Inflammatory macrophage (primary cell): ENCODE measurements around the gene RNLS.

Source experiments
- DNase-seq, 2 donors: peaks; one replicate each; pipeline ENCODE4 v3.0.0-alpha.2; 2020 to 2022

RNLS gene

DNA sequence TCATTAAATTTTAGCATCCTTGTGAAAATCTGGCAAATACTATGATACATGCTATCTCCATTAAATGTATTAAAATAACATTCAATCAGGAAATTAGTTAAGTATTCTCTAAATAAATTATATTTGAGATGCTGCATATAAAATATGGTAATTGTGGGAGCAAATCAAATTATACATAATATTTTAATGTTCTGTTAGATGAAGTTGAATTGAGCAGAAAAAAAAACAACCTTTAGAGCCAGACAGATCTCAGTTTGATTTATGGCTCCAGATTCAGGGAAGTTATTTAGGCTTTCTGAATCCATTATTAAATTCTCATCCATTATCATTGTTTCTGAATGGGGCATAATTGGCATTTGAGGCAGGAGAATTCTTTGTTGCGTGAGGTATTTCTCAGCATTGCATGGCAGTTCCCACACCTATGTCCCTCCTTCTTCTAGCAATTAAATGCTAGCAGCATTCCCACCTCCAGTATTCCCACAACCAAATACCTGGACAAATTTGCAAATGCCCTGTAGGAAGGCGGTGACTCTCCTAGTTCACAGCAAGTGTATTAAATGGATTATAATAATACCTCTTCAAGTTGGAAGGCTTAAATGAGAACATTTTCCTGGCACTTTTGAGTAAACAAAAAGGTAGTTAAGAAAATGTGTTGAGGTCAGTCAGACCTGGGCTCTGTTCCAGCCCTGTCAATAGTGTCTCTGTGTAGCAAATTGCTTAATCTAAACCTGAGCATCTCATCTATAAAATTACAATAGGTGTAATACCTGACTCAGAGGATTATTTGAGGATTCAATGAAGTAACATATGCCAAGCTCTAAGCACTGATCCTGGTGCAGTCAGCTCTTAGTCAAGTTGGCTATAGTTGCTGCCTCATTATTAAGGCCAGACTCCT, 108.9 kb downstream of the RNLS start:
- DNase-seq = no peak

DNA sequence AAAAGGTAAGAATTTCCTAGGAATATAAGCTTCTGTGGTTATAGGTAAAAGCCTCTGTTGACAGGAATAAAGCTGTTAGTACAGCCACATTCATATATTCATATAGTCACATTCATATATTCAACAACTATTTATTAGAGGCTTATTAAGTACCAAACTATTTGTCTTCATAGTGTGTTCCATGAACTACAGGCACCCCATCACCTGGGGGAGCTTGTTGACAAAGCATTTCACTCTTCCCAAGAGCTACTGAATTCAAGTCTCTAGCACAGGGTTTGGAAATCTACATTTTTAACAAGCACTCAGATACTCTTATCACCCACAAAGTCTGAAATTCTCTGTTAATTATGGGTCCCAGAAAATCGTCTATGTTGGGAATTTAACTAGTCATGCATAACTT, 110.6 kb downstream of the RNLS start:
- DNase-seq = no peak

DNA sequence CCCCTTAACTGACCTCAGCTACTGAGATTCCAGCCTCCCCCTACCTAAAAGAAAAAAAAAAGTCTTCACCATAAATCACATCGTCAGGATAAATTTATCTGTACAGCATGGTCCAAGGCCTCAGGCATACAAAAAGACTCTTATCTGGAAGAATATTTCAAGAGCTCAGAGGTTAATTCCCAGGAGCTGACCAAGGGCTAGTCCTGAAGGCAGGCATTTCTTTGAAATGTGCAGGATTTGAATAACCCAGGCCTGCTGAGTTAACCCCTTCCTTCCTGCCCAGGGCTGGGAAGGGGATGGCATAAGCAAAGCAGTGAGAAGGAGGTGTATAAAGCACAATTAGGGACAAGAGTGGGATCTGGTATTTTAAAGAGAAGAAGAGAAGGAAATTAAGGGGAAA, 111.2 kb downstream of the RNLS start:
- DNase-seq = no peak

DNA sequence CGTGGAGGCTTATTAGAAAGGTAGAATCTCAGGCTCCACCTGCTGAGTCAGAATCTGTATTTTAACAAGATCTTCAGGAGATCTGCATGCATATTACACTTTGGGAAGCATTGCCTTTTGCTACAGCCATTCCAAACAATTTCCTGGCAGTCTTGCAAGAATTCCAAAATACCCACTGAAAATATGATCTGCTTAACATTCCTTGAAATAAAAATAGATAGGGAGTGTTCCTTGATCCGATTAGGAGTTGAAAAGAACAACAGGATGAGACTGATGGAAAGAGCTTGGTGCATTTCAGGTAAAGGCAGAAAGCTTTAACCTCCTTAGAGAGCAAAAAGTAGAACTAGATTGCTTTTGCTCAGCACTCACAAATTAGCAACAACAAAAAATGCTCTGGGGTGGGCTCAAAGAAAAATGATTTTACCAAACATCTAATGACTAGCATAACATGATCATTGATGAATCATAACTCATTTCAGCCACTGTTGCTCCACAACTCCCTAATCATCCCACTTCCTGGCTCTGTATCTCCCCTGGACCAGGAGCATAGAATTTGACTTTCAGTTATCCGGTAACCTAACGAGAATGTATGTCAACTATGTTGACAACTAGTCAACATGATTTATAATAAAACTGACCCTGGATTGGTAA, 115.2 kb downstream of the RNLS start:
- DNase-seq = no peak

DNA sequence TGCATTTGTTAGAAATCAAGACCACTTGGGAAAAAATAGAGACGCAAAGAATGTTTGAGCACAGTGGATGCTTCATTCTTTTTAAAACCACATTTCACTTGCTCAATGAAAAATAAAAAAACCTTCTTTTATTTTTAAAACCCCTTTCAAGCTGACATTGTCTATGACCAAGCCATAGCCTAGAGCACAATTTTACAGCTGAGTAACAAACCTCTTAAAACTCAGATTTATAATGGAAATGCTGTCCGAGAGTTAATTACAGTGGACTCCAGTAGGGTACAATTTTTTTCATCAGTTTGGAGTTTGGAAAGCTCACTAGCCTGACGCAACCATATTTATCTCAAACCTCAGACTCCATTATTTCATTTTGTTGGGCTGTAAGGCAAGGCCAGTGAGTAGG, 116.3 kb downstream of the RNLS start:
- no peak for DNase-seq

DNA sequence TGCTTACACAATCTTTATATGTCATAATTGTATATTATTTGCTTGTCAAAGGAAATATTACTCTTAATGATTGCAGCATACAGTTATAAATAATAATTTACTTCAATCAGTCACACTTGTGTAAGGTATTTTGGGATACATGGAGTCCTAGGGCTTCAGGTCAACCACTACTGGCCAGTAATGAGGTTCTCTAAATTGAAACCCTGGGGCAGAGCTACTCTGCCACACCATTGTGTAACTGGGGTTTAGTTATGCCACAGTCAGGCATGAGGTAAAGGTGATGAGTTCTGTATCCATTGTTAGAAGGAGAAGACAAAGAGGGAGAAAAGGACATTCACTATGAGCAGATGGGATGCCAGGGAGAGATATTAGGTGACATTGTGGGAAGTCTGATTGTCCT, 117.4 kb downstream of the RNLS start:
- DNase-seq = no peak

DNA sequence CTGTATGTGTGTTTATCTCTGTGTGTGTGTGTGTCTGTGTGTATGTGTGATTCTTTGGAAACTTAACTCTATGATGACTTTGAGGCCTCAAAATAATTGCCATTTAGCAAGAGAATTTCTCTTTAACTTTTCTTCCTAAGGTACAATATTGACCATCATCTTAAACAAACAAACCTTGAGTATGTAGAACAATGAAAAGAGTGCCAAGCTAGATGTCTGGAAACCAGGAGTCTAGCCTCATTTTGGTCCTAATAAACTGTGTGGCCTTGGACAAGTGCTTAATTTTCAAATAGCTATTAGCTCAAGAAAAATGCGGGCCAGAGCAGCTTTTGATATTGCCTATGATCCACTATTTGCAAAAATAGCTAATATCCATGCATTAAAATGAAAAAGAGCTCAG, 119.3 kb downstream of the RNLS start:
- no peak for DNase-seq

DNA sequence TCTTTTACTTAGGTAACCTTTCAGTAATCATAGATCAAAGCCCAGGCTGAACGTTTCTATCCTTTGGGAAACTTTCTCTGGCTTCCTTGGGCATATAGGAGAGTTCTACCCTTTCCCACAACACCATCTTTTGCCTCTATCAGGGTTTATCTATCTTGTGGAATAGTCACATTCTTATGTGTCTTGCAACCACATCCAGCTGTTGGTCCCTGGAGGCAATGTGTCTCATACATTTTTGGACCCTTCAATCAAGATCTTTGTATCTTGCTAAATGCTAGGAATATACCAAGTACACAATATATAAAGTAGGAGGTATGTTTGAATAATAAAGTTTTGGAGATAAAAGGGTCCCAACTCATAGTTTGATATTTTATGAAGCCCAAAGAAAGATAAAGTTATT, 121.7 kb downstream of the RNLS start:
- DNase-seq = no peak

DNA sequence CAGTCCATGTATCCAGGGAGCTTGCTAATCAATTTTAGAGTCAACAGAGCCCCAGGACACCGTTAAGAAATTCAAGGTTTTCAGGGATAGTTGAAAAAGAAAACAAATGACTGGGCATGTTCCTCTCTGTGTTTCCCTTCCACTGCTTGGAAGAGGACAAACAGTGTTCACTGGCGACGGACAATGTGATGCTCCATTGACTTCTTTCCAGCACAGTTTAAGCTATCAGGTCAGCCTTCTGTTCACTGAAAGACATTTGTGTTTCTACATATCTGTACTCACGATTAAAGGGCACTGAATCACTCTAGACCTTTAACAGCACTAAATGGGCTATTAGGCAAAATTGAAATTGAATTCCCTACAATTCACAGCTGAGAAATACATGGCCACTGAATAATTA, 123.6 kb downstream of the RNLS start:
- DNase-seq = no peak

DNA sequence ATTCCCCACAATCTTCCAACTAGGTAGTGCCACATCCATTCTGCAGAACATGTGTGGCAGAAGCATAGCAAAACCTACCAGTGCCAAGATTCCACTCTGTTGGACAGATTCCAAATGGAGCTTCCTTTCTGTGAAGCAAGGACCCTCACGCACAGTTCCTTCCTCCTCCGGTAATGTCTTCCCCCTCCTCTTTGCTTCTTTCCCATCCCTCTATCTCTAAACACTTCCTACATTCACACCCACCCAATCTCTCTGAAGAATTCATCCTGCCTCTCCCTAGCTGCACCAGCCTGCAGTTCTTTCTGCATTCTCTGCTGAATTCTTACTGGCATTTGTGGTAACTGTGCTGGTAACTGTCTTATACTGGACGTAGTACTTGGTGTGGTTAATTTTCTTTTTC, 124.9 kb downstream of the RNLS start:
- no peak for DNase-seq

DNA sequence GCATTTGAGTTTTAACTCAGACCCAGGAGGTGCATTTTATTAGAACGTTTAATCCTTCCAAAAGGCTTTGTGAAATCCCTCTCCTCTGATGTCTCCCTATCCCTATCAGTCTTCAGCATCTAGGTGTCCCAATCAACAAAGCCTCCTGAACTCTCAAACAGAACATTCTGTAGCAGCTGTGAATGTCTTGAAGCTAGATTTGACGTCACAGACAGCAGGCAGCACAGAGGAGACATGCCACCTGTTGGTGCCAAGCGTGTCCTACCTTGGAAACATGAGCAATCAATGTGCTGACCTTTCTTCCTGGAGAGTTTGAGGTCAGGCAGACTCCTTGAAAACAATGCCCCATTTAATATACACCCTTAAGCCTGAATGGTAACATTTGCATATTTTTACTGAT, 125.5 kb downstream of the RNLS start:
- DNase-seq = no peak

DNA sequence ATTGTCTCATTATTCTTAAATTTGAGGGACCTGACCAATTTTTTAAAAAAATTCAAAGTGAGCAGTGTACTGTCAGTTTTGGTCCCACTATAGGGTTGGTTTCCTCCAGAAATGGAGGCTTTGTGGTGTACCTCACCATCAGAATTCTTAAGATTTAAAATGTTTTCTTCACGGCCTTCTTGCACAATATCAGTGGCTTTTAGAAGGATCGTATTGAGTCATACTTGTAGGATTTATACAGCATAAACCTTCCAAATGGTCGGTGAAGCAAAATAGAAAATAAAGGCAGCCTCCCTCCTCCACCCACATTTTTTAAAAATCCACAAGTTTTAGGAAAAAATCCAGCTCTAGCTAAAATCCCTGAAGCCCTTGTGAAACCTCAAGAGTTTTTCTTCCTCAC, 126.4 kb downstream of the RNLS start:
- DNase-seq = peak in 1 of 2 donors; percentile 7

DNA sequence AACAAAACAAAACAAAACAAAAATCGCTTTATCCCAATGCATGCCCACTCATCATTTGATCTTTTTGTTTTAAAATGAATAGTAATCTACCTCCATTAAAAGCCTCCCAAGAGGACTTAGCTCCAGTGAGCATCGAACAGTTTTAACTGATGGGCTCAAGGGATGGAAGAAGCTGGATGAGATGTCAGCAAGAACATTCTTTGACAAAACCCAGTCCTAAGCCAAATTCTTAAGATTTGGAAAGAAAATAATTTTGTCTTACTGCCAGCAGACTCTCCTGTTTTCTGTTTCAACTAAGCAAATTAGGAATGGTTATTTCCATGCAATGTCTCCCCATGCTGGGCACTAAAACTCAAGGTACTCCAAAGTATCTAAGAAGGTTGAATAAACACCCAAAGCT, 127.3 kb downstream of the RNLS start:
- DNase-seq = no peak

DNA sequence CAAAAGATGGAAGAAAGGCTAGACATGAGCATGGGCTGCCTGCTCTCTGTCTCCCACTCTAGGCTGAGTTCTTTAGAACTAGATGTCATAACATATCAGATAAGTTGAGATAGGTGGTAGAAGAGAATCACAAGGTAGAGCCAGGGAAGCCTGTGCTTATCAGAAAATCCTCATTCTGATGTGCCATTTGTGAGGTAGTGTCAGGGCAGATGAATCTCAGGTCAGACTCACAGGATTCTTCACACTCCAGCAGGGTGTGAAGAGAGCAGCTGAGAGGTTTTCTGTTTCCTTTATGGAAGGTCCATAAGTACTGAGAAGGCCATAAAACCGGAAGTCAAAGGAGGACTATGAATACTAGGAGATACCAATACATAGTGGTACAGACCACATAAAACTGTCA, 132.9 kb downstream of the RNLS start:
- DNase-seq = no peak

DNA sequence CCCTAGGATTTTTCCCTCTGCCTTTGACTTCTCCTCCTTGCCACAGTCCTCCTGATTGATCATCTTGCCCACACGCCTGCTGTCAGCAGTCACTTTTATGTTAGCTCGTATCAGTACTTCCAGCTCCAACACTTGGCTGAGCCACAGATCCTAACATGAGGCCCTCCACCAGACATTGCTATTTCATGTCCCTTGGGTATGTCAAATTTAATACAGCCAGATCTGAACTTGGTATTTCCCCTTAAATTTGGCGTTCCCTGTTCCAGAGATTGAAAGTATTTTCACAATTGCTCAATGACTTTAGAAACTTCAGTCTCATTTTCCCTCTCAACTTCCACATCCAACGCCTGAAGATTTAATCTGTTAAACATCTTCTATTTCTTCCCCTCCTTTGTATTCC, 140.4 kb downstream of the RNLS start:
- no peak for DNase-seq

DNA sequence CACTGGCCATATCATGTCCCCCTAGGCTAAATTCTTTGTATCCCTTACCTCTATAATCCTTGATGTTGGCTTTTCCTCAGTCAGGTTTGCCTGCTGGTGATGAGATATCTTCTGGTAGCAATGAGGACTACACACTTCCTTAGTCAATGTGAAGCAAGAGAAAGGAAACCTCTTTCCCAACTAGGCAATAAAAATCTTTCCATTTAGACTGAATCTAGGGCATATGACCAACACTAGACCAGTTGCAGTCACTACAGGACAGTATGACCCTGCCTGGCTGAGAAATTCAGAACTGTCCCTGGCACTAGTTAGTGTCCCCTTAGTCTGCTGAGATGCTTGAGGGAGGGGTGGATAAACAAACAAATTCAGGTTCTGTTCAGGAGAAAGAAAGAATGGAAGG, 142.6 kb downstream of the RNLS start:
- no peak for DNase-seq

DNA sequence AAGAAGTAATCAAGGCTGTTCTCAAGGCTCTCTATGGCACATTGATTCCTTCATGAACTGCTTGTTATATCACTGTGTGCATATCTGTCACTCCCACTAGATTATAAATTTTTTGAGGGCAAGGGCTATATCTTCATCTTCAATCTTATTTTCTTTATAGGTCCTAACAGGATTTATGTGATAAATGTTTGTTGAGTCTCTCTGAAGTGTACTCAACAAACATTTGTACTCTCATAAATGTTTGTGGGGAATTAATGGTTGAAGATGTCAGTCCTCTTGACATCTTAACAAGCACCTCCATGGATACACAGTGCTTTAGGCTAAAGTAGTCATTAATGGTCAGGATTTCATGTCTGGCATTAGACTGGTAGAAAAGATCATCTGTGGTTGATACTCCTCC, 143.2 kb downstream of the RNLS start:
- no peak for DNase-seq

DNA sequence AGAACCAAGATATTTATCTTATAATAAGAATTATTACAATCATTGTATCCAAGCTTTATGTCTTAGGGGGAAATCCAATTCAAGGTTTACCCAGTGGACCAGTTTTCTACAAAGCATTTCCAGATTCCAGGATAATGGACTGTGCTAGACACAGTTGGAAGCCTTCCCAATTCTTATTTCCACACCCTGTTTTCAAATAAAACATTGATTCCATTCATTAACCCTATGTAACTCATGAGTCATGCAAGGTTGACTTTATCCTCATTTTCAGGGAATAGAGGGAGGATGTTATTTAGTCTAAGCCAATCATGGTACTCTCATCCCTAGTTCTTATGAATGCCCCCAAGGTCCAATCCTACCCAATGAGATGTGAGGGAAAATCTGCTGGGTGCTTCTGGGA, 145.7 kb downstream of the RNLS start:
- no peak for DNase-seq

DNA sequence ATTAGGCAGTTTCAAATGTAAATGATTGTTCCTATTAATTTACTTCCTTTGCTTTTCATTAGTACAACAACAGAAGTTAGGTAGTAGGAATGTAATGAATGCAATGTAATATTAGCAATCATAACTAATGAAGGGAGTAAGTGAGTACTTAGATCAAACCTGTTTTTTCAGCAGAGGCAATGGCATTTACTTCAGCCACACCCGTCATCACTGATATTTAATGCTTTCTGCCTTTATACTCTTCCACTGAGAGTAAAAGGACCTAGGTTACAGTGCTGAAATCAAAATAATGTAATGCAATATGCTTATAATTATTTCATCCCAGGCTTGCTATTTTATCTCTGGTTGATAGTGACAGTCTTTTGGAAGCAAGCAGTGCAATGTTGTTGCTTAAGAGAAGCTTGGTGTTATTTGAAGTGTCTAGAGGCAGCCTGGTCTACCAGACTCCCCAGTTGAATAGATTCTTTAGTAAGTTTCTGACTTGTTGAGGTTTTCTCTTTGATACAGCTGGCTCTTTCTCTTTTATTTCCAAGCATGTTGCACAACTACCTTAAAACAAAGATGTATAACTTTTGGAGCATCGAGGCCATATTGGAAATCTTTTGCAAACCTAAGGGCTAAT, 149.4 kb downstream of the RNLS start:
- no peak for DNase-seq

DNA sequence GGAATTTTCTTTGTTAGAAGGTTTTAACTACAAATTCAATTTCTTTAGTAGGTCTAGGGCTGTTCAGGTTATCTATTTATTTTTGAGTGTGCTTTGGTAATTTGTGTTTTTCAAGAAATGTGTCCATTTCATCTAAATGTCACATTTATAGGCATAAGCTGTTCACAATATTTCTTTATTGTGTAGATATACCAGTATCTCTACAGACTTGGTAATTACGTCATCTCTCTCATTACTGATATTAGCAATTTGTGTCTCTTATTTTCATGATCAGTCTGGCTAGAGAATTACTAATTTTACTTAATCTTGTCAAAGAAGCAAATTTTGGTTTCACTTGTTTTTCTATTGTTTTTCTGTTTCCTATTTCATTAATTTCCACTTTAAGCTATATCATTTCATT, 152.0 kb downstream of the RNLS start:
- no peak for DNase-seq

DNA sequence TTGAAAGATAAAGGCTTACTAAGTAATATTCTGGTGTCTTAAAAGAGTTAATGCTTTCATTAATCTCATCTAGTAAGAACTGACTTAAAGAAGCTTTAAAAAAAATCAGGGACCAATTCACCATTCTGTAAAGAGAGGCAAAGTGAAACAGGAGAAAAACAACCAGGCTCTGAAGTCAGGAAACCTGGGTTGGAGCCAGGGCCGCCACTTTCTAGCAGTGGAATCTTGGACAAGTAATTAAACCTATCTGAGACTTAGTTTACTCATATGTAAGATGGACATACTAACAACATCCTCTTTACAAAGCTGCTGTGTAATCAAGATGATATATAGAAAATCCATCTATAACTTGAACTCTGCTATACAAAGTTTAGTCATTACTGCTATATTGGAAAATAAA, 154.1 kb downstream of the RNLS start:
- no peak for DNase-seq

DNA sequence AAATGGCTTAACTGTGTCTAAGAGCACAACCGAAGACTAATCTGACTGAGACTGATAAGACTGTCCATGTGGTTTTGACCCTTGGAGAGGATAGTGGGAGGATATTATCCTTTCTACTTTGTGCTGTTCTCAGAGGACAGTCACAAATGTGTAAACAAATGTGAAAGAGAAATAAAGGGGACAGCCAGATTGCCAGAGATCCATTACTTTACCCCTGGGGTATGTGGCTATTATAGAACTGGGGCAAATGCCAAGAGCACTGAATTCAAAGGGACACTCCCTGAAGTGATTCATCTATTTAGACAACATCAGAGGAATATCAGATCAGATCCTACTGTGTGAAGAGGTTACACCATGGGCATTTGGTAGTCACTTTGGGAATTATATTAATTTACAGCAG, 154.7 kb downstream of the RNLS start:
- DNase-seq = no peak

DNA sequence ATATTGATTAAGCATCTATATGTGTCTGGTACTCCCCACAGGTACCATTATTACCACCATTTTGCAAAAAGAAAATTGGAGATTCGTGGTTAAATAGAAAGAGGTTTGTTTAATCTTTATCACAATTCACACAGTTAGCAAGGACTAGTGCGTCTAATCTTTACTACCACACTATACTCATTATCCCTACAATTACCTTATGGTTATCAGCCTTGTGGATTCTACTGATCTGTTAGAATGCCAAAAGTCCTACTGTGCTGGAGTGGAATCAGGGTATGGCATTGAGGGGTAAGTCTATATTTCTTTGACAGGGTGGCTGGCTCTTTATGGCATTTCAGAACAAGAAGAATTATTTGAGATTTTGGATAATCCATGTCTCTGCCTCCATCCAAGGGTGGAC, 156.1 kb downstream of the RNLS start:
- DNase-seq = no peak

DNA sequence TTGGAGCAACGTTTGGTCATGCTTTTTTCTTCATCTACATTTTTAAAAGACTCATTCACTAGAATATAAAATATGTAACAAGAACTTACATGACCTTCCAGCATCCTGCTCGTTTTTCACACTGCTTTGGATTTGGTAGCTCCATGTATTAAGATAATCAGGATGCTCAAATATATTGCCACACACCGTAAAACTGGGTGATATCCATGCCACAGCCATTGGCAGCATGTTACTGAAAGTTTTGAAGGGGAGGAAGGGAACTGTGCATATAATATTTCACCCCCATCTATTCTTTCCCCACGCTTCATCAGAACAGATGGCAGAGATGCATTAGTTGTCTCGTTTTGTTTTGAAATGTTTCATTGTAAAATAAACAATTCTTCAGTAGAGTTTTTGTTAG, 158.2 kb downstream of the RNLS start:
- DNase-seq = no peak
